ENCODE results near the gene ZNF217.
"Not testable (repeated sequence)": the region's sequence is repeated elsewhere in the genome, so short reads cannot be mapped to it uniquely, and the experiment has no call there.

DNA sequence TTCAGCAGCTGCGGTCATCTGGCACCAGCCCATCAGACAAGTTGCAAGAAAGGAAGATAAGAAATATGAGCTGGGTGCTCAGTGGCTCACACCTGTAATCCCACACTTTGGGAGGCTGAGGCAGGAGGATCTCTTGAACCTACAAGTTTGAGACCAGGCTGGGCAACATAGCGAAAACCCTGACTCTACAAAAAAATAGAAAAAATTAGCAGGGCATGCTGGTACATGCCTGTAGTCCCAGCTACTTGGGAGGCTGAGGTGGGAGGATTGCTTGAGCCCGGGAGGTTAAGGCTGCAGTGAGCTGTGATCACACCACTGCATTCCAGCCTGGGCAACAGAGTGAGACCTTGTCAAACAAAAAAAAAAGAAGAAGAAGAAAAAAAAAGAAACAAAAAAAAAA lies 57.3 kb downstream of the ZNF217 start:
- TF ChIP-seq, protein P1, sequence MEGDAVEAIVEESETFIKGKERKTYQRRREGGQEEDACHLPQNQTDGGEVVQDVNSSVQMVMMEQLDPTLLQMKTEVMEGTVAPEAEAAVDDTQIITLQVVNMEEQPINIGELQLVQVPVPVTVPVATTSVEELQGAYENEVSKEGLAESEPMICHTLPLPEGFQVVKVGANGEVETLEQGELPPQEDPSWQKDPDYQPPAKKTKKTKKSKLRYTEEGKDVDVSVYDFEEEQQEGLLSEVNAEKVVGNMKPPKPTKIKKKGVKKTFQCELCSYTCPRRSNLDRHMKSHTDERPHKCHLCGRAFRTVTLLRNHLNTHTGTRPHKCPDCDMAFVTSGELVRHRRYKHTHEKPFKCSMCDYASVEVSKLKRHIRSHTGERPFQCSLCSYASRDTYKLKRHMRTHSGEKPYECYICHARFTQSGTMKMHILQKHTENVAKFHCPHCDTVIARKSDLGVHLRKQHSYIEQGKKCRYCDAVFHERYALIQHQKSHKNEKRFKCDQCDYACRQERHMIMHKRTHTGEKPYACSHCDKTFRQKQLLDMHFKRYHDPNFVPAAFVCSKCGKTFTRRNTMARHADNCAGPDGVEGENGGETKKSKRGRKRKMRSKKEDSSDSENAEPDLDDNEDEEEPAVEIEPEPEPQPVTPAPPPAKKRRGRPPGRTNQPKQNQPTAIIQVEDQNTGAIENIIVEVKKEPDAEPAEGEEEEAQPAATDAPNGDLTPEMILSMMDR (IDR thresholded peaks at IDR 0.05 in 2 of 3, conservative IDR thresholded peaks at IDR 0.05 in 1 of 3; ENCODE audit: borderline replicate concordance in 1 of 3, insufficient read depth in 1 of 3, low read depth in 2 of 3, low read length in 2 of 3) = not testable (repeated sequence)
- TF ChIP-seq CEBPB (IDR thresholded peaks at IDR 0.05; ENCODE audit: low read depth); POLR2AphosphoS5 (IDR thresholded peaks at IDR 0.05; ENCODE audit: low read depth, low read length); RAD21 (IDR thresholded peaks at IDR 0.05; ENCODE audit: low read depth); ZFX (IDR thresholded peaks at IDR 0.05); SIN3A (IDR thresholded peaks at IDR 0.05; ENCODE audit: low read depth); YY1 (IDR thresholded peaks at IDR 0.05; ENCODE audit: extremely low read depth, insufficient replicate concordance, low read depth, low read length): not testable (repeated sequence)
